Measurements from ENCODE around the gene PPP6R3.
"Not testable (repeated sequence)": the region's sequence is repeated elsewhere in the genome, so short reads cannot be mapped to it uniquely, and the experiment has no call there.

PPP6R3 gene

DNA sequence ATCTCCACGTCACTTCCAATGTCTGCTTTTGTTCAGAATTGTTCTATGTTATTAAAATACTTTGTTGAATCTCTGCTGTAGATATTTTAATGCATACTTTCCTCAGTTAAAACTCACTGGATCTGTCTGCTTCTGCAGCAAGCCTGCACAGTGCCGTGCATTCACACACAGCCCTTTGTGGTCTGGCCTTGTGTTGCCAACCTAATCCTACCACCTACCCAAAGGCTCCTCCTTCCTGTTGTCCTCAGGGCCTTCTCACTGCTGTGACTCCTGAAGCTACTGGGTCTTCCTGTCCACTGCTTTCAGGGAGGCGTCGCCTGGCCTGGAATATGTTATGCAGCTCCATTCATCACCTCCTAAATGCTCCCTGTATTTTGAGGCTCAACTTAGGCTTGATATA lies 67.0 kb downstream of the PPP6R3 start:
- no peak for DNase-seq (ENCODE audit: low spot score)

DNA sequence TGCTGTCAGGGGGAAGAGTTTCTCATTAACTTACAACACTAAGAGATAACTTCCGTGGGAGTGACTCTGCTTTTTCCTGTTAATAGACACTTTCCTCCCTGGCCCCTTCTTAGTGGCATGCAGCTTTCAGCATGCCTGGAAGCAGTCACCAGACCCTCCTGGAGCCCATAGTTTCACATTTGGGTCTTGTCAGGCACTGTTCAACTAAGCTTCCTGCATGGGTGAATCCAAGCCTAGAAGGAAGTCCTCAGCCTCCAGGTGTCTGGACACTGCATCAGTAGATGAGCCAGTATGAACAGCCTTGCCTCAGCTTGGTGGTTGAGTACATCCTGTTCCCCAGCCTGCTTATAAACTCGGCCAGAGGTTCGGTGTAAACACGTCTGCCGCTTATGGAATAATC lies 68.1 kb downstream of the PPP6R3 start:
- no peak for DNase-seq (ENCODE audit: low spot score)

DNA sequence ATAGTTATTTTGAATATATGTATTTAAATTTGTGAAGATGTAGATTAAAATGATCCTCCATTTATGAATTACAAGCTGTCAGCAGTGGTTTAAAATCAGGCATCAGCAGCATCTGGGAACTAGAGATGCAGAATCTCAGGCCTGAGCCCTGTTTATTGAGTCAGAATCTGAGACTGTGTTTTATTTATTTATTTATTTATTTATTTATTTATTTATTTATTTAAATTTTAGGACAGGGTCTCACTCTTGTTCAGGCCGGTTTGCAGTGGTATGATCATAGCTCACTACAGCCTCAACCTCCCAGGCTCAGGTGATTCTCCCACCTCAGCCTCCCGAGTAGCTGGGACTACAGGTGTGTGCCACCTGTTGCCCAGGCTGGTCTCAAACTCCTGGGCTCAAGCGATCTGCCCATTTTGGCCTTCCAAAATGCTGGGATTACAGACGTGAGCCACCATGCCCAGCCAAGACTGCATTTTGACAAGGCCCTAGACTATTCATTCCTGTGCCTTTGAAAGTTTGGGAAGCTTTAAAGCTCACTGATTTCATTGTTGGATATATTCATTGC lies 70.7 kb downstream of the PPP6R3 start:
- DNase-seq (ENCODE audit: low spot score): no peak

DNA sequence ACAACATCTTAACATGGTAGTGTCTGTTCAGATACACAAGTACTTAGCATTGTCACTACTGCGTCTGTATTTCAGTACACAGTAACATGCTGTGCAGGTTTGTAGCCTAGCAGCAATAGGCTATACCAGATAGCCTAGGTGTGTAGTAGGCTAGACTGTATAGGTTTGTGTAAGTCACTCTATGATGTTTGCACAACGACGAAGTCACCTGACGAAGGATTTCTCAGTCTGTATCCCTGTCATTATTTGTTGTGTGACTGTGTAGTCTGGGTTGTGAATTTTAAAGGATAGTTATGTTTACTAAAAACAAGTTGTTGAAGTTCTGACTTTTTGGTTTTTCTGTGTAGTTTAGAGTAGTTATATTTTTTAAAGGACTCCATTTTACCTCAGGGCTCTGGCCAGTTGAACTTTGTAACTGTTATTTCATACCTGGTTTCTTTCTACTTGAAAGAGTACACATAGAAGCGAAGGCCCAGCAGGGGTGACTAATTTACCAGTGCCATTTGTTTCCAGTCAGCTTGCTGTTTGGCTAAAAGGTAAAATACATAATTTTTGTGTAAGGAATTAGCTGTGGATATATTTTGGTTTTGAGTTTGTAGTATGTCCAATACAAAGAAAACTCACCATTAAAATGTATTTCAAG lies 72.3 kb downstream of the PPP6R3 start:
- DNase-seq (ENCODE audit: low spot score): no peak

DNA sequence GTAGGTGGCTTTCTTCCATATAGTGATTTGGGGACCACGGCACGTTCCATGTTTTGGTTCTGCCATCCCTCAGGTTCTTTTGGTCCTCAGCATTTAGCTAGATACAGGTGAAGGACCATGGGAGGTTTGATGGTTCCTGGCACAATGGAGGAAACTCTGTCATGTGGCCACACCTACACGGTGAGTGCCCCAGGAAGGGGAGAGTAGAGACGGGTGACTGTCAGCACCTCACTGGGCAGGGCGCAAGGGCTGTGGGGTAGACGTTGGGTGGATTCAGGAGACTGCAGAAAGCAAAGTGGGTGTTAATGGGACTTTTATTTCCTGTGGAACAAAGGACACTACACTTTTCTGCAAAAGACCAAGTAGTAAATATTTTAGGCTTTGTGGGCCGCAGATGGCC lies 73.4 kb downstream of the PPP6R3 start:
- no peak for DNase-seq (ENCODE audit: low spot score)

DNA sequence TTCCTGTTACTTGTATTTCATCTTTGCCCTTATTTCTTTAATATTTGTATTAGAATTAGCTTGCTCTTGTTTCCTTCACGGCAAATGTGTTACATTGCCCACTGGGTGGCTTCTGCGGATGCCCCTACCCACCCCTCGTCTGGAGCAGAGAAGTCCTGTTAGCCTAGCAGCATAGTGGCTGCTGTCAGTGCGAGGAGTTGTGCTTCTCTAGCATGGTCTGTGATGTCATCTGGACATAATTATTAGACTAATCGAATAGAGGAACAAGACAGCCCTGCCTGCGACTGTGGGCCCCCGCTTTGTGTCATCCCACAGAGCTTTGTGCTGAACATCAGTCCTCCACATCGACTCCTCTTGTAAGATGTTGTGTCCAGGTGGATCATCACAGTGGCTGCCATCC lies 74.5 kb downstream of the PPP6R3 start:
- no peak for DNase-seq (ENCODE audit: low spot score)

DNA sequence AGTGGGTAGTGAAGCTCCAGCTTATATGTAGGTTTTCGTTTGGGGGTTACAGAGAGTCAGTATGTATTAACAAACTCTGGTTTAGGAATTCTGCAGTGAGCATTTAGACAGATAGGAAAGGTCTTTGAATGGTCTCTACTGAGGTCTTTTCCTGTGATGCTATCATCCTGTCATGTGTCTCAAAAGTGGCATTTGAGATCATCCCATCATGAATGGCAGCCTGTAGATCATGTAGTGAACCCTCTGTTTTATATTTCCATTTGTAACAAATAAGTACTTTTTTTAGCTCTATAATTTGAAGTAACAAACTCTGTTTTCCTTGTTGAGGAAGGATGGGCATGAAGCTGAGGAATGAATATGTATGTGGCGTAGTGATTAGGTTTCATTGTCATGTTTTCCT lies 76.2 kb downstream of the PPP6R3 start:
- DNase-seq (ENCODE audit: low spot score): no peak

DNA sequence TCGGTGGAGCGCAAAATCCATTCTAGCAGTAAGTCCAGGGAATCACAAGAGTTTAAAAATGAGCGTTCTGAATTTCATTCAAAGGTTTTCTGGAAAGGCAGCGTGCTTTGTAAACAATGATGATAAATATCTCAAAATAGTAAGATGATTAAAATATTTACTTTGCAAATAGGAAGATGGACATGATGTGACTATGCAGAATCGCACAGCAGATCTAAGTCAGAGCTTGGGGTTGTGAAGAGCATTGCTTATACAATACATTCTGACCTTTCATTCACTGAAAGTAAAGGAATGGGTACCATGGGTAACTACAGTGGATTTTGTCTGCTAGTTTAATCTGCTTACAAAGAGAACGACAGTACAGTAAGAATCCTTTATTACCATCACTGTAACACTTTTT lies 77.5 kb downstream of the PPP6R3 start:
- DNase-seq (ENCODE audit: low spot score): no peak

DNA sequence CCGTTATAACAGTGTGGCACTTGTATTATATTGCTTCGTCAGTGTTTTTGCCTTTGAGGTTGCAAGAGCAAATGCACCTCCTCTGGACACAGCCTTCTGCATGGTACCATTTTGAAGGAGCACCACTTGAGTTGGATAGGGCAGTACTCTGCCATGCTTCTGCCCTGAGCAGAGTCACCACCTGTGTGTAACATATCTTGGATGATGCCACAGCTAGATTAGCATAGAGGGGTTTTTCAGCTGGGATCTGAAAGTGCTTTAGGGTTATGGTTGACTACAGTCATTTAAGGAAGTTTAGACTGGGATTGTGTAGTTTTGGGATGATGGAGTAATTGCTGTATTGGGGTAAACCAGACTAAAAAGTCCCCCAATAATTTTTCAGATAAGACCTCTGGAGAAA lies 78.8 kb downstream of the PPP6R3 start:
- no peak for DNase-seq (ENCODE audit: low spot score)

DNA sequence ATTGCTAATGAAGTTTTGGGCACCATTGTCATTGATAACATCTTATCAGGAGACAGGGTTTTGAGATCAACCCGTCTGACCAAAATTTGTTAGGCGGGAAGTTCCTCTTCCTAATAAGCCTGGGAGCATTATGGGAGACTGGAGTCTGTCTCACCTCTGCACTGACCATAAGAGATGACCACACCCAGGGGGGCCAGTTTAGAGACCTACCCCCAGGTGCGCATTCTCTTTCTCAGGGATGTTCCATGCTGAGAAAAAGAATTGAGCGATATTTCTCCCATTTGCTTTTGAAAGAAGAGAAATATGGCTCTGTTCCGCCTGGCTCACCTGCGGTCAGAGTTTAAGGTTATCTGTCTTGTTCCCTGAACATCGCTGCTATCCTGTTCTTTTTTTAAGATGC lies 80.0 kb downstream of the PPP6R3 start:
- not testable (repeated sequence) for DNase-seq (ENCODE audit: low spot score)

DNA sequence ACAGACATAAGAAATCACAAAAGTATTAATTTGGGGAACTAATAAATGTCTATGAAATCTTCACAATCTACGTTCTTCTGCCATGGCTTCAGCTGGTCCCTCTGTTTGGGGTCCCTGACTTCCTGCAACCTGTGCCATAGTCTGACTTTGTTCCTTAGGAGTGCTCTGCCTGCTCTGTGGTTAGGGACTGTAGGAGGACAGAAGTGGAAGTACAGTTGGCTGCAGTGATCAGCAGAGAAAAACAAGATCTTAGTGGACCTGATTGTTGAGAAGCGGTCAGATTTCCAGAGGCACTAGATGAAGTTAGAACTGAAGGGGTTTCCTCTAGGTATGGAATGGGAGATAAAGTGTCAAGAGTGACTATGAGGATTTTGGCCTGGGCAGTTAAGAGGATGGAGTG lies 80.6 kb downstream of the PPP6R3 start:
- DNase-seq (ENCODE audit: low spot score): no peak

DNA sequence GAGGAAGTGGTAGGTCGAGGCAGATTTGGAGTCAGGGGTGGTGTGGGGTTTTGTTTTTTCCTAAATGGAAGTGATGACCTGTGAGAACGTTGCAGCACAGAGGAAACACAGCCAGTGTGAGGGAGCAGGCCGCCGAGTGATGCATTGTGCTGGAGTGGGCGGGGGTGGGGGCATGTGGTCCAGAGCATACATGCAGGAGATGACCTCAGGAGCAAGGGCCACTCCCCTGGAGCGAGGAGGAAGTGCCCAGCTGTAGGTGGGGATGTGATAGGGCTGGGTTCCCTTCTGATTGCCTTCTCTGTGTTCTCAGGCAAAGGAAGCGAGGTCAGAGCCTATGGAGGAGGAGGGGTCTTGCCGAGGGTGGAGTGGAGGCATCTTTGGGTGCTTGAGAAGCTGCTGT lies 81.4 kb downstream of the PPP6R3 start:
- DNase-seq (ENCODE audit: low spot score): no peak

DNA sequence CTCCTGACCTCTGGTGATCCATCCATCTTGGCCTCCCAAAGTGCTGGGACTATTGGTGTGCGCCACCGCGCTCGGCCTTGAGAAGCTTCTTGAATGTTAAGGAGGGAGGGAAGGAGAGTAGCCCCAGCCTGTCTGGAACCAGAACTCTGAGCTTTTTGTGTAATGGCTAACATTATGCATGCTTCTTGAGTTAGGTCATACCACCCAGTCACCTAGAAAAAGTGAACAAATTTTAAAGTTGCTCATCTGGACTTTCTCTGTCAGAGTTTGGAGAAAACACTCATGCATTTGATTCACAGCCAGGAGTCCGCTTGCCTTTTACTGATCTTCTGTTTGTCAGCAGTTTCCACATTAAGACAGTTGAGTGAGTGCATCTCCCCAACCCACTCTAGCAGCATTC lies 82.1 kb downstream of the PPP6R3 start:
- DNase-seq (ENCODE audit: low spot score): no peak

DNA sequence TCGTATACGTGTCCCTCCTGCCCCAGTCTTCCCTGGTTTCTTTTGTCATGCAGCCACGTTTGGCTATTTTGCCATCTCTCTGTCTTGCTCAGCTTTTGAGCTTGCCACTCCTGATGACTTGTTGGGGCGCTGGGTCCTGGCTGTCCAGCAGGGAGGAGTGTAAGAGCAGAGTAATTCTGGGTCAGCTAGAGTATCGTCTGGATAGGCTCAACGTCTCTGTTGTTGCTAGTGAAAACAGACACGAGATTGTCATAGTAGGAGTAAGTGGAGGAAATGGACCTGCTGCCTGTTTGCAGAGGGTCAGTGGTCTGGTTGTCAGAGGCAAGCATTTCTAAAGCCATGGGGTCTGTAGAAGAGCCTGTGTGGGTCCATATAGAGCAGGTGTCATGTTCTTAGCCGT lies 83.0 kb downstream of the PPP6R3 start:
- DNase-seq (ENCODE audit: low spot score): no peak

DNA sequence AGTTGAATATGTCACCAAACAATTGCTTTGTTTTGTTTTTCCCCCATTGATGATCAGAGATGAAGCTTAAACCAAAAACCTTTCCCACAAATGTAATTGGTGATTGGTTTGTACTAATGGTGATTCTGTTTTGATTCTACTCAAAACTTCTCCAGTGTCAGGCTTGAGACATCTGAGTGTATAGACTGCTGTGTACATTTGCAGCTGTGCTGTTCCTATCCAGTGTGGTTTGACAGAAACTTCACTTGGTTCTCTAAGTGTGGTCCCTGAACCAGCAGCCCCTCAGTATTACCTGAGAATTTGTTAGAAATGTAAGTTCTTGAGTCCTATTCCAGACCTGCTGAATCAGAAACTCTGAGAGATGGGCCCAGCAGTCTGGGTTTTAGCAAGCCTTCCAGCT lies 84.8 kb downstream of the PPP6R3 start:
- no peak for DNase-seq (ENCODE audit: low spot score)

DNA sequence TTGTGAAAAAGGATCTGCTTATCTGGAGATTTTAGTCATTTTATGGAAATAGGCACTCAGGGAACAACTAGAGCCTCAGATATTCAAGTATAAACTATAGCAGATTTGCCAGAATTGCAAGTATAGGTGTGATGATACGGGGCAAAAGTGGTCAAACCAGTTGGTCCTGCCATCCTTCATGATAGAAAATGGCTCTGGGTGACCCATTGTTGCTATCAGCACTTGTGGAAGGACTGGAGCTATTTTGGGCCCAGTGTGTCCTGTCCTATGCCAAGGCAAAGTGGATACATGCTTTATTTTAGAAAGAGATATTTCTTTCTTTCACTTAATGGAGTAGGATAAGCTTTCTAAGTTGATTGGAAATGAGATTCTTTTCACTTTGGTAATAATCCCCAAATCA lies 85.2 kb downstream of the PPP6R3 start:
- DNase-seq (ENCODE audit: low spot score): no peak

DNA sequence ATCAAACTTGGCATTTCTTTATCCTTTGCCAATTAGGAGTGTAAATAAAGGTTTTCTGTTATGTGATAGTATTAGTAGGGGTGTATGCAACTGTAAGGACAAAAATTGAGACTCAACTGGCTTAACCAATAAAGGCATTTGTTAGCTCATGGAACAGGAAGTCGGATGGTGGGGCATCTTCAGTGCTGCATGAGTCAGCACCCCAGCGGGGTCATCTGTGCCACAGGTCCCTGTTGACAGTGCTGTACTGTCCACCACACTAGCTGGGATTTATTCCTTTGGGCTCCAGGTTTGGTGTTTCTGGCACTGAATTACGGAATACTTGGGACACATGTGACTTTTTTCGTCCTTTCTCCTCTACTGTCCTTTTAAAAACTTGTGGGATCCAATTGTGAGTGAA lies 86.0 kb downstream of the PPP6R3 start:
- no peak for DNase-seq (ENCODE audit: low spot score)

DNA sequence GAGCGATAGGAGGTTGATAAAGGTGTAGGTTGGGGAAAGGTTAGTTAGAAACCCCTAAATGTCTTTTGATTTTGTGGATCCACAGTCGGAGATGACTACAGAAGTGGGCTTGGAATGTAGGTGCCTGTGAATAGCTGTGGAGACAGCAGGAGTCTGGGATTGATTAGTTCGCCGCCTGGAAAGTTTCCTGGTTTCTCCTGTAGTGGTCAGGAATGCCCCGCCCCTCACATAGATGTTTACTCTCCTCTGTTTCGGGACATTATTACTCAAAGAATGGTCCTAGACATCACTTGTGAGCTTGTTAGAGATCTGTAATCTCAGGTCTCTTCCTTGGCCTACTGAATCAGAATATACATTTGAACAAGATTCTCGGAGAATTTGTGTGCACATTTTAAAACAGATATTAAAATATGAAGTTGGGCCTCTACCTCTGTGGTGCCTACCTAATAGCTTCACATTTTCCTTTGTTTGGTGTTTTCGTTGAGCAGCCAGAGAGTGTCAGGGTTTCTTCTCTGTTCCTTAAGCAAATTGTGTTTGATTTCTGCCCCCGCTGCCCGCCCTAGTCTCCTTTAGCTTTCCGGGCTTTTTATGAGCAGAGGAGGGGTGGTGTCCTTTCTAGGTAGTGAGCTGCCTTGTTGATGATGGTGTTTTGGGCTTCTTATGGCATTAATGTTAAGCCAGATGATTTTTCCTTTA lies 89.4 kb downstream of the PPP6R3 start:
- no peak for DNase-seq (ENCODE audit: low spot score)

DNA sequence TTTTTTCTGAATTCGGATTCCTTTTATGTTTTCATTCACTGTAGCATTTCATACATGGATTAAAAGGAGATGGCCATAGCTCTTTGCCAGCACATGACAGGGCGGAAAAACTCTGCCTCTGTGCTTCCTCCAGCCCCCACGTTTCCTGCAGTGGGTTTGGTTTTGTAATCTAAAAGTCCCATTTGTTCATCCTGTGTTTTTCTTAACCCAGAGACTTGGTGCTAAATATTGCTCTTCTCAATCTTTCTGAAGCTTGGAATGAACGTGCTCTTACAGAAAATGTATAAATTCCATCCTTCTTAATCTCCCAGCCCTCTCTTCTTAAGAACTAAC lies 89.9 kb downstream of the PPP6R3 start:
- no peak for DNase-seq (ENCODE audit: low spot score)

DNA sequence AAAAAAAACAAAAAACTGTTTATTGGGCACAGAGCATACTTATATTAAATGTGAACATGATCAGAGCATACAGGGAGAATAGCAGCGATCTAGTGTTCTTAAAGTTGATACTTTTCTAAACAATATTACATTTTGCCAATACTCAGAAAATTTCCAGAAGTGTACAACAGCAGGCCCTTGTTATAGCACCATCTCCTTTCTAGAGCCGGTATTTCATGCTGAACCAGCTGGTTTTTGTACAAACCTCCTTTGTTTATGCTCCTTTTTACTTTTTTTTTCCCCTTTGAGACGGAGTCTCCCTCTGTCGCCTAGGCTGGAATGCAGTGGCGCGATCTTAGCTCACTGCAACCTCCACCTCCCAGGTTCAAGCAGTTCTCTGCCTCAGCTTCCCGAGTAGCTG lies 90.7 kb downstream of the PPP6R3 start:
- DNase-seq (ENCODE audit: low spot score): no peak

DNA sequence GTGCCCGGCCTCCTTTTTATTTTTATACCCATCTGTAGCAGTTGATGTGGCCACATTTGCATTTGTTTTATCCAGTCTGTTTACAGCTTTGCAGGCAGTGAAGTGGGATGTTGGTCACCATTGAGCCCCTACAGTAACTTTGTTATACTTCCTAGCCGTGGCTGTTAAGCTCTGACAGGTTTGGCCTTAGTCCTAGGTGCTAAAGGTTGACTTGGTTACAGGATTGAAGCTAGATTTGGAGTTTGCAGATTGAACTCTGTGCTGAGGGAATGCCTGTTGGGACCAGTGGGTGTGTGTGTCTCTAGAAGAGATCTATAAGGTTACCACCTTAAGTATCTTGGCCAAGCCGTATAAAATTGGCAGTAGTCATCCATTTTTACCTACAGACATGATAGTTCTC lies 91.2 kb downstream of the PPP6R3 start:
- DNase-seq (ENCODE audit: low spot score): no peak

DNA sequence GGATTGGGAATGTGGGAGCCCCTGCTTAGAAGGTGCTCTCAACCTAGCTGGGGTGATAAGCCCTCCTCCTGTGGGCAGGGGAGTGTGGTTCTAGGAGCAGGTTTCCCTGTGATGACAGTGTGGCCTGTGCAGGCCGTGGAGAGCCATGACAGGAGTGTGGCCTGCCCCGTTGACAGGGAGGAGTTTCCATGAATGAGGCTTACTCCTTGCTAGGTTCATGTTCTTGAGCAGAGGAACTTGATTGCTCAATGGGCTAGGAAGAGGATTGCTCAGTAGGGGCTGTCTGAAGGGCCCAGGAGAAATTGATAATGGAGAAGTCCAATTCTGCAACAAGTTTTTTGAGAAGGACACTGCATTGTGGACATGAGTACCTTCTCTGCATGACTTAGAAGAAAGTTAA lies 92.0 kb downstream of the PPP6R3 start:
- no peak for DNase-seq (ENCODE audit: low spot score)

DNA sequence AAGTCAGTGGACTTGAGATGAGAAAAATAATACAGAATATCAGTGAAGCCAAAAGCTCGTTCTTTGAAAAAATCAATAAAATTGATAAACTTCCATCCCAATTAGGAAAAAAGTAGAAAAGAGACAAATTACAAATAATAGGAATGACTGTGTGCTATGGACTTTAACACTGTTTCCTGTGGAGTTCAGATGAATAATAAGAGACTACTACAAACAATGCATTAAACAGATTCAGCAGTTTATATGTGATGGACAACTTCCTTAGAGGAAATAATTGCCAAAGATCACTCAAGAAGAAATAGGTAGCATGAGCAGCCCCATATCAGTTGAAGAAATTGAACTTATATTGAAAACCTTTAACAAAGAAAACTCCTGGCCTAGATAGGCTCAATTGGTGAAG lies 99.7 kb downstream of the PPP6R3 start:
- DNase-seq (ENCODE audit: low spot score): no peak

DNA sequence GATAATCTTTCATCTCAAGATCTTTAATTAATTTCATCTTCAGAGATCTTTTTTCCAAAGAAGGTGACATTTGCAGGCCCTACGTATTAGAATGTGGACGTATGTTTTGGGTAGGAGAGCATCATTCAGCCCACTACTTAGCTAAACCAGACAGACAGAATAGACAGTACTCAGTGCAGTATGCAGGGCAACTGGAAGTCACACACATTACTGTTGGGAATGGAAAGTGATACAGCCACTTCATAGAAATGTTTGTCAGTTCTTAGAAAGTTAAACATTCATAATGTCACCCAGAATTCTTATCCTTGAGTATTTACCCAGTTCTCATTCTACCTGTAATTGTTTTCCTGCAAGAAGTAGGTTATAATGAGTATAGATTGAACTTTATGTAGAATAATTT lies 102.9 kb downstream of the PPP6R3 start:
- no peak for DNase-seq (ENCODE audit: low spot score)
